Panc1 (cell line): ENCODE results near the gene BMP8B.

Experiments
- CTCF ChIP-seq: fragments of 450-650 bp; IDR thresholded peaks from 2 replicates; pipeline ENCODE4 v1.5.1; 2017; ENCODE audit warnings: mild to moderate bottlenecking
- POLR2AphosphoS5 ChIP-seq: IDR thresholded peaks from 2 replicates; pipeline ENCODE4 v1.6.1; 2012; ENCODE audit warnings: mild to moderate bottlenecking, low read depth, low read length, moderate library complexity
- TCF7L2 ChIP-seq: IDR thresholded peaks from 2 replicates; pipeline ENCODE4 v1.6.1; 2011; ENCODE audit warnings: mild to moderate bottlenecking, low read depth, low read length, inconsistent platforms
- TF ChIP-seq, protein P1 (sequence below), 2 experiments: IDR thresholded peaks; 2 replicates each; pipeline ENCODE4 v1.6.1; 2011 to 2012; ENCODE audit warnings: low read depth in 2 of 2, control low read depth in 1 of 2, low read length in 1 of 2, mild to moderate bottlenecking in 1 of 2, moderate library complexity in 1 of 2; ENCODE audit not compliant: insufficient read depth in 1 of 2

GRCh38 chr1:39711966-39712340 is 76.7 kb downstream of the BMP8B start:
- no peak for TF ChIP-seq CTCF
- TF ChIP-seq POLR2AphosphoS5, result no peak
- TF ChIP-seq, protein P1, sequence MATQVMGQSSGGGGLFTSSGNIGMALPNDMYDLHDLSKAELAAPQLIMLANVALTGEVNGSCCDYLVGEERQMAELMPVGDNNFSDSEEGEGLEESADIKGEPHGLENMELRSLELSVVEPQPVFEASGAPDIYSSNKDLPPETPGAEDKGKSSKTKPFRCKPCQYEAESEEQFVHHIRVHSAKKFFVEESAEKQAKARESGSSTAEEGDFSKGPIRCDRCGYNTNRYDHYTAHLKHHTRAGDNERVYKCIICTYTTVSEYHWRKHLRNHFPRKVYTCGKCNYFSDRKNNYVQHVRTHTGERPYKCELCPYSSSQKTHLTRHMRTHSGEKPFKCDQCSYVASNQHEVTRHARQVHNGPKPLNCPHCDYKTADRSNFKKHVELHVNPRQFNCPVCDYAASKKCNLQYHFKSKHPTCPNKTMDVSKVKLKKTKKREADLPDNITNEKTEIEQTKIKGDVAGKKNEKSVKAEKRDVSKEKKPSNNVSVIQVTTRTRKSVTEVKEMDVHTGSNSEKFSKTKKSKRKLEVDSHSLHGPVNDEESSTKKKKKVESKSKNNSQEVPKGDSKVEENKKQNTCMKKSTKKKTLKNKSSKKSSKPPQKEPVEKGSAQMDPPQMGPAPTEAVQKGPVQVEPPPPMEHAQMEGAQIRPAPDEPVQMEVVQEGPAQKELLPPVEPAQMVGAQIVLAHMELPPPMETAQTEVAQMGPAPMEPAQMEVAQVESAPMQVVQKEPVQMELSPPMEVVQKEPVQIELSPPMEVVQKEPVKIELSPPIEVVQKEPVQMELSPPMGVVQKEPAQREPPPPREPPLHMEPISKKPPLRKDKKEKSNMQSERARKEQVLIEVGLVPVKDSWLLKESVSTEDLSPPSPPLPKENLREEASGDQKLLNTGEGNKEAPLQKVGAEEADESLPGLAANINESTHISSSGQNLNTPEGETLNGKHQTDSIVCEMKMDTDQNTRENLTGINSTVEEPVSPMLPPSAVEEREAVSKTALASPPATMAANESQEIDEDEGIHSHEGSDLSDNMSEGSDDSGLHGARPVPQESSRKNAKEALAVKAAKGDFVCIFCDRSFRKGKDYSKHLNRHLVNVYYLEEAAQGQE (IDR thresholded peaks at IDR 0.05; ENCODE audit: insufficient read depth in 1 of 2, low read depth in 2 of 2, low read length in 1 of 2), result no peak
- TF ChIP-seq TCF7L2, result no peak
